CD4-positive, alpha-beta T cell treated with Interleukin-15 for 4 hours (primary cell): Measurements from ENCODE around the gene TMCC1.
A peak's percentile ranks its signal among the peaks of the same experiment; 100 is the strongest.
"Not testable (repeated sequence)": the region's sequence is repeated elsewhere in the genome, so short reads cannot be mapped to it uniquely, and the experiment has no call there.

Source experiments
- DNase-seq: peaks from one replicate; pipeline ENCODE4 v3.0.0-alpha.2; 2020; ENCODE audit warnings: low spot score

The TMCC1 gene

DNA sequence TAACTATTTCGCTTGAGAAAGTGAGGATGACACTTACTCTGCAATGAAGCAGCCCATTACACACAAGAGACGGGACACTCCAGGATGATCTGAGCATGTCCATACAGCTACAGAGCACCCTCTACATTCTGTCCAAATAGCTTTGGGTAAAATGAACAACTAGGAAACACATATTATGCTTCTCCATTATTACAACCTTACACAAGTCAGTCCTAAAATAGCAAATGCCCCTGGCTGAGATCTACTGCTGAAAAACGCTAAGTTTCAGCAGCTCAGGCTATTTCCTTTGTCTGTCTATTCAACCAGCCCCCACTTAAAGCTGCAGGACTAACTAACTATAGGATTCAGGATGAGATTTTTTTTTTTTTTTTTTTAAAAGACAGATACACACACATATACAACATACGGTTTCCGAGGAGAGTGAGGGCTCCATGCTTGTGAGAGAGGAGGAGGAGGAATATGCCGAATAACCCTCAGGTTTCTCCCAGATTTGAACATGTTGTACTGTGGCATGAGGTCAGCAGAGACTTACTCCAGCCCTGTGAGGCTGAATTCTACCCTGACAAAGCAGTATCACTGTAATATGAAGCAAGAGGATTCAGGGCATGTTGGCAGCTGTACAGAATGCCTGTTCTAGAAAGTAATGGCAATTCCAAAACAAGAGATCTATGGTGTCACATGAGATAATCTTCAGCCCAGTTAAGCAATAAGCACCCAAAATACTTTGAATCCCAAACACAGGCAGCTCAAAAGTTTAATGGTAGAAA, 169.8 kb downstream of the TMCC1 start:
- DNase-seq: no peak

- no peak for DNase-seq
Measured at GRCh38 chr3:129722527-129722926, 171.0 kb downstream of the TMCC1 start.

DNA sequence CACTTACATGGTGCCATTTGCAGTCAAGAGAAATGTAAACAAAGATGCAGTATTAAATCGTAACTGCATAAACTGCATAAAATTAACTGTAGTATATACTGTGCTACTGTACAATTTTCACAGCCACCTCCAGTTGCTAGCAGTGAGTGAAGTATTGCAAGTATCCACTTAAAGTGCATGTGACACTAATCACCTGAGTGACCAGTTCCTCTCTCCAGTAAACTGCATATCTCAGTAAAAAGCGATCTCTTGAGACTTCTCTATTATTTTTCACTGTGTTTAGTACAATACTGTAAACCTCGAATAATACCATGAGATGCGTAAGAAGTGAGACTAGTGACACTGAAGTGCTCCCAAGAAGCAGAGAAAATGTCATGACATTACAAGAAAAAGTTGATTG, 175.3 kb downstream of the TMCC1 start:
- DNase-seq: no peak

DNA sequence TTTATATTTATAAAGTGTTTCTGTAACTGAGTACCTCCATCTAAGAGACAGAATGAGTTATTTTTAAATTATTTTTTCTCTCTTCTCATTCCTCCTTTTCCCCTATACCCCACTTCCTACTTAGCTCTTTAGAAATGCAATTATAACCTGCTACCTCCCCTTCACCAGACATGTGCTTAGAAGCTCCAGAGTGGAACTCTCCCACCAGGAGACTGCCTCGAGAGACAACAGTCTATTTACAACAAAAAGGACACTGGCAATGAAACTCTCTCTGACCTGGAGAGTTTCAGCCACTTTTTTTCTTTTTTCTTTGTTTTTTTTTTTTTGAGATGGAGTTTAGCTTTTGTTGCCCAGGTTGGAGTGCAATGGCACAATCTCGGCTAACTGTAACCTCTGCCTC, 177.7 kb downstream of the TMCC1 start:
- DNase-seq: no peak

DNA sequence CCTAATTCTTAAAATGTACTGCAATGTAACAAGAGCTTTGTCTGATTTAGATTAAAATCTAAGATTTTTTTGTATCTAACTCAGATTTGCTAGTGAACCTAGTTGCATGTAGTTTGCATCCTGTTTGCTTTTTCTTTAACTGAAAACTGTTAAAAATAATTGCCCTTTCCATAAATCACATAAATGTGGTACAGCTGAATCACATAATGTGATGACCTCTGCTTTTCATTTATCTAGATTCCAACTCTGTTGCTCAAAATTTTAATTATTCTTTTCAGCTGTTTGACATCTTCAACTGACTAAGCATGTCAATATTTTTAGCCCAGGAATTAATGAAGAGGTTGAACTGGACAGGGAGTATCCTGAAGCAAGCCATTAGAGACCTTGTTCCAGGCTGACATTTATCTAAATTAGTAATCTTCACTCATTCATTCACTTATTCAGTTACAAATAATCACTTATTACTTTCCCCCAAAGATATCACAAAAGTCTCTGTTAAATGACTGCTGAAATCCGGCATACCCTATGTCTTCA, 185.1 kb downstream of the TMCC1 start:
- DNase-seq: no peak

- DNase-seq: no peak
Measured at GRCh38 chr3:129705274-129705673, 188.2 kb downstream of the TMCC1 start.

DNA sequence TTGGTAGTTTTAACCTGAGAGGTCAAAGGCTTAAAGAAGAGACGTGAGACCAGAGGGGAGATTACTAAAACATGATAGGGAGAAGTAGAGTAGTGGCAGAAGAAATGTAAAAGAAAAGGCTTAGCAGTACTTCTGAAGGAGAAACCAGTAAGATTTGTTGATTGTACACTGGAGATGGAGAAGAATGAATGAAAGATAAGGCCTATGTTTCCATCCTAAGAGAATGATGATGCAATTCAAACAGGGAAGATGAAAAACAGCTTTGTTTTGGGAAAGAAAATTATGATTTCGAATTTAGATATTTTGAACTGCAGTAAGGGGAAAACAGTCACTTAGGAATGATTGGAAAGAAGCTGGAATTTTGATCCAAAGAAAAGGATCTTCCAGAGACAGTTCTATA, 189.6 kb downstream of the TMCC1 start:
- DNase-seq: no peak

- DNase-seq: no peak
Measured at GRCh38 chr3:129702934-129703712, 190.4 kb downstream of the TMCC1 start.

- DNase-seq: no peak
Measured at GRCh38 chr3:129701161-129701560, 192.3 kb downstream of the TMCC1 start.

- no peak for DNase-seq
Measured at GRCh38 chr3:129699612-129700011, 193.9 kb downstream of the TMCC1 start.

DNA sequence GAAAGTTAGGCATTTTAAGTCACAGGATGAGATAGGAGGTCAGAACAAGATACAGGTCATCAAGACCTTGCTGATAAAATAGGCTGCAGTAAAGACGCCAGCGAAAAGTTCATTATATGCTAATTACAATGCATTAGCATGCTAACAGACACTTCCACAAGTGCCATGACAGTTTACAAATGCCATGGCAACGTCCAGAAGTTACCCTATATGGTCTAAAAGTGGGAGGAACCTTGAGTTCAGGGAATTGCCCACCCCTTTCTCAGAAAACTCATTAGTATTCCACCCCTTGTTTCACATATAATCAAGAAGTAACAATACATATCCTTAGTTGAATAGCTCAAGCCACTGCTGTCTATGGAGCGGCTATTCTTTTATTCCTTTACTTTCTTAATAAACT, 194.3 kb downstream of the TMCC1 start:
- no peak for DNase-seq

- DNase-seq: no peak
Measured at GRCh38 chr3:129697229-129697969, 196.1 kb downstream of the TMCC1 start.

- not testable (repeated sequence) for DNase-seq
Measured at GRCh38 chr3:129696430-129696829, 197.1 kb downstream of the TMCC1 start.

DNA sequence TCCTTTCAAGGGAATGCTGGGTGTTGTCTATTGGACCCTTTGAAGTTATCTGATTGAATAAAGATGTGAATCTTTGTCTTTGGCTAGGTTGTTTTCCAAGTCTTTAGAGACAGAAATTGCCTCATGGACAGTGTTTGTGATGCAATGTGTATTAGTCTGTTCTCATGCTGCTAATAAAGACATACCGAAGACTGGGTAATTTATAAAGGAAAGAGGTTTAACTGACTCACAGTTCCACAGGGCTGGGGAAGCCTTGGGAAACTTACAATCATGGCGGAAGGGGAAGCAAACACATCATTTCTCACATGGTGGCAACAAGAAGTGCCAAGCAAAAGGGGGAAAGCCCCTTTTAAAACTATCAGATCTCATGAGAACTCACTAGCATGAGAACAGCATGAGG, 198.3 kb downstream of the TMCC1 start:
- DNase-seq: no peak

- DNase-seq: no peak
Measured at GRCh38 chr3:129694228-129694627, 199.3 kb downstream of the TMCC1 start.

DNA sequence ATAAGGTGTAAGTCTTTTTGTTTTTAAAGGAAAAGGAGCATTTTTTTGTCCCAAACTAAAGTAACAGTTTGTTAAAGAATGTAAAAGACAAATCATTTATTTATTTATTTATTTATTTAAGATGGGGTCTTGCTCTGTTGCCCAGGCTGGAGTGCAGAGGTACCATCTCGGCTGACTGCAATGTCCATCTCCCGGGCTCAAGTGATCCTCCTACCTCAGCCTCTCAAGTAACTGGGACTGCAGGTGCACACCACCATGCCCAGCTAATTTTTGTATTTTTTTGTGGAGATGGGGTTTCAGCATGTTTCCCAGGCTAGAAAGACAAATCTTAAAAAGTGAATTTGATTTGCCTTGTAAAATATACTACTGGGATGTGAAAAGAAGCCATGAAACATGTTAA, 200.8 kb downstream of the TMCC1 start:
- DNase-seq: no peak

GRCh38 chr3:129690963-129691362, 202.5 kb downstream of the TMCC1 start:
- no peak for DNase-seq

- peak; percentile 77 for DNase-seq
Measured at GRCh38 chr3:129690406-129690805, 203.1 kb downstream of the TMCC1 start.

- DNase-seq: no peak
Measured at GRCh38 chr3:129689036-129689435, 204.5 kb downstream of the TMCC1 start.

- DNase-seq: no peak
Measured at GRCh38 chr3:129688271-129688895, 205.1 kb downstream of the TMCC1 start.

GRCh38 chr3:129687586-129688125, 205.9 kb downstream of the TMCC1 start:
- no peak for DNase-seq

DNA sequence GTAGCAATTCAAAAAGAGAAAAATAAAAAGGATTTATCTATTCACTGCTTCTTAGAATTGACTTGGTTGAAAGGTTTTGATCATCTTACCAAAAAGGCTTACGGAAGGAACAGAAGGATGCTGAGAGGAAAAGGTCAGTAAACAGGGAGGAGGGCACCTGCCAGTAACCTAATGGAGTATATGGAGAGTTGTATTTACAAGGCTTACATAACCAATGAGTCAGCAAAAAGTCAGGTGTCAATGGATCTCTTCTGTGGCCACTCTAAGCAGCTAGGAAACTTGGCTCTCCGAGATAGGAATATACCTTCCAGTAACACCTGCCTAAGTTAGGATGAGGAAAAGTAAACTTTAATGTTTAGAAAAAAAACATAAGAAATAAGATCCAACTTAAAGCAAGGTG, 206.6 kb downstream of the TMCC1 start:
- no peak for DNase-seq
